ENCODE measurements around the gene SNUPN. TPM values are rescaled to one million over a fixed set of nuclear protein-coding genes. Genes with fewer than 3 reads are reported as not detected.
"Not testable (repeated sequence)": the region's sequence is repeated elsewhere in the genome, so short reads cannot be mapped to it uniquely, and the experiment has no call there.

The SNUPN gene
- total and polyA plus RNA-seq, 12 donors: 13.5 to 40.8 (median 23.4) TPM

- peaks cover 0 to 8% of the 10 kb centered on the region in 2 donors for H3K36me3 ChIP-seq (replicated peaks in 1 of 2)
- no peak for DNase-seq
- WGBS, 4 donors: 90 to 98% (median 94%) methylated on average over 2 of the region's 2 CpGs
- H3K27ac ChIP-seq: no peak overlapping the region
- no peak for TF ChIP-seq CTCF (IDR thresholded peaks at IDR 0.05)
- TF ChIP-seq POLR2A (IDR thresholded peaks at IDR 0.05): no peak
- no peaks in the 10 kb centered on the region for H3K4me1 ChIP-seq (replicated peaks in 1 of 2)
- H3K27me3 ChIP-seq: no peaks in the 10 kb centered on the region
- no peaks in the 10 kb centered on the region for H3K9me3 ChIP-seq (replicated peaks in 1 of 3)
- intact Hi-C loops (cut with DNase I): no loop called here
- no peak overlapping the region for H3K4me3 ChIP-seq
These were observed 35.3 kb downstream of the SNUPN start for GRCh38 chr15:75590239-75590638.

GRCh38 chr15:75589071-75589470 lies 36.5 kb downstream of the SNUPN start:
- TF ChIP-seq POLR2A (IDR thresholded peaks at IDR 0.05) (no peak), CTCF (IDR thresholded peaks at IDR 0.05) (no peak)
- DNase-seq: no peak
- 95 to 99% (median 97%) methylated on average over 5 of the region's 5 CpGs for WGBS, 4 donors
- H3K27me3 ChIP-seq: no peaks in the 10 kb centered on the region
- H3K27ac ChIP-seq: no peak overlapping the region
- H3K4me3 ChIP-seq: no peak overlapping the region
- intact Hi-C loops (cut with DNase I): loop anchor here in 1 of 2 donors (10.0 kb wide), 1 partner anchor 54 kb away; no protein-coding TSS in a partner anchor
- H3K4me1 ChIP-seq (replicated peaks in 1 of 2): no peaks in the 10 kb centered on the region
- peaks cover 0 to 6% of the 10 kb centered on the region in 2 donors for H3K36me3 ChIP-seq (replicated peaks in 1 of 2)
- H3K9me3 ChIP-seq (replicated peaks in 1 of 3): no peaks in the 10 kb centered on the region

- intact Hi-C loops (cut with DNase I): loop anchor here in 1 of 2 donors (10.0 kb wide), 1 partner anchor 52 kb away; no protein-coding TSS in a partner anchor
- not testable (repeated sequence) for H3K4me3 ChIP-seq; H3K27me3 ChIP-seq; H3K27ac ChIP-seq; DNase-seq; H3K4me1 ChIP-seq (replicated peaks in 1 of 2); H3K9me3 ChIP-seq (replicated peaks in 1 of 3); H3K36me3 ChIP-seq (replicated peaks in 1 of 2)
- 94 to 98% (median 97%) methylated on average over 5 of the region's 5 CpGs for whole genome bisulfite sequencing, 4 donors
These were observed 39.1 kb downstream of the SNUPN start for GRCh38 chr15:75586422-75586821.

GRCh38 chr15:75584121-75584520 lies 41.4 kb downstream of the SNUPN start:
- intact Hi-C loops (cut with DNase I): loop anchor here (5.0 to 10.0 kb wide), 2 partner anchors 49 to 67 kb away; no protein-coding TSS in a partner anchor
- no peak for DNase-seq
- WGBS, 4 donors: 47 to 64% (median 54%) methylated on average over 4 of the region's 4 CpGs
- Histone ChIP-seq H3K4me1 (replicated peaks in 1 of 2) (no peaks in the 10 kb centered on the region), H3K27me3 (no peaks in the 10 kb centered on the region), H3K27ac (no peak overlapping the region), H3K9me3 (replicated peaks in 1 of 3) (no peaks in the 10 kb centered on the region), H3K36me3 (replicated peaks in 1 of 2) (no peaks in the 10 kb centered on the region), H3K4me3 (no peak overlapping the region)
- TF ChIP-seq POLR2A (IDR thresholded peaks at IDR 0.05) (no peak), CTCF (IDR thresholded peaks at IDR 0.05) (no peak)

GRCh38 chr15:75583701-75584100 lies 41.8 kb downstream of the SNUPN start:
- no peaks in the 10 kb centered on the region for H3K4me1 ChIP-seq (replicated peaks in 1 of 2)
- H3K27ac ChIP-seq: no peak overlapping the region
- no peak for TF ChIP-seq CTCF (IDR thresholded peaks at IDR 0.05)
- TF ChIP-seq POLR2A (IDR thresholded peaks at IDR 0.05): no peak
- no peaks in the 10 kb centered on the region for H3K9me3 ChIP-seq (replicated peaks in 1 of 3)
- H3K4me3 ChIP-seq: no peak overlapping the region
- intact Hi-C loops (cut with DNase I): loop anchor here (5.0 to 10.0 kb wide), 2 partner anchors 49 to 66 kb away; no protein-coding TSS in a partner anchor
- no peak for DNase-seq
- WGBS, 4 donors: 75 to 89% (median 85%) methylated on average over 5 of the region's 5 CpGs
- H3K27me3 ChIP-seq: no peaks in the 10 kb centered on the region
- H3K36me3 ChIP-seq (replicated peaks in 1 of 2): no peaks in the 10 kb centered on the region

- intact Hi-C loops (cut with DNase I): loop anchor here (5.0 to 10.0 kb wide), 2 partner anchors 48 to 66 kb away; no protein-coding TSS in a partner anchor
- not testable (repeated sequence) for H3K27me3 ChIP-seq; DNase-seq; H3K9me3 ChIP-seq (replicated peaks in 1 of 3); H3K36me3 ChIP-seq (replicated peaks in 1 of 2); H3K27ac ChIP-seq; H3K4me3 ChIP-seq; H3K4me1 ChIP-seq (replicated peaks in 1 of 2)
- WGBS, 4 donors: 95 to 100% (median 98%) methylated on average over 5 of the region's 5 CpGs
These were observed 42.6 kb downstream of the SNUPN start for GRCh38 chr15:75582943-75583342.
